SK-N-SH (cell line): Measurements from ENCODE around the gene OR2T6.

ENCODE experiments used
- CTCF ChIP-seq: fragments of 200-600 bp; sonication (generic); IDR thresholded peaks from 2 replicates; pipeline ENCODE4 v1.6.1; 2017; ENCODE audit warnings: antibody characterized with exemption, mild to moderate bottlenecking, moderate library complexity
- EP300 ChIP-seq, 2 experiments: IDR thresholded peaks; 2 replicates each; pipeline versions ENCODE4 v1.4.0 to v1.6.1; 2012; ENCODE audit warnings: borderline replicate concordance in 1 of 2, low read depth in 1 of 2, low read length in 1 of 2
- EZH2phosphoT487 ChIP-seq: fragments of 200-600 bp; sonication (generic); IDR thresholded peaks from 2 replicates; pipeline ENCODE4 v1.6.1; 2017; ENCODE audit warnings: low read depth, mixed run types, mild to moderate bottlenecking, antibody characterized with exemption, moderate library complexity, borderline replicate concordance
- MAX ChIP-seq: IDR thresholded peaks from 2 replicates; pipeline ENCODE4 v1.4.0; 2012; ENCODE audit warnings: low read depth
- MEF2A ChIP-seq: IDR thresholded peaks from 2 replicates; pipeline ENCODE4 v1.4.0; 2012; ENCODE audit warnings: low read depth, borderline replicate concordance
- MXI1 ChIP-seq: IDR thresholded peaks from 2 replicates; pipeline ENCODE4 v1.6.1; 2012; ENCODE audit warnings: mild to moderate bottlenecking, low read depth, low read length, improper control_type of control experiment
- POLR2AphosphoS5 ChIP-seq: IDR thresholded peaks from 2 replicates; pipeline ENCODE4 v1.6.1; 2012; ENCODE audit warnings: low read depth, low read length
- SMC3 ChIP-seq: IDR thresholded peaks from 2 replicates; pipeline ENCODE4 v1.6.1; 2012; ENCODE audit warnings: low read depth, low read length, improper control_type of control experiment
- USF1 ChIP-seq: IDR thresholded peaks from 2 replicates; pipeline ENCODE4 v1.4.0; 2012; ENCODE audit warnings: low read depth, borderline replicate concordance
- USF2 ChIP-seq: fragments of 150-350 bp; IDR thresholded peaks from 2 replicates; pipeline ENCODE4 v1.6.1; 2017; ENCODE audit warnings: antibody characterized with exemption, low read length, low read depth, borderline replicate concordance

GRCh38 chr1:248361121-248361715 lies 14.3 kb upstream of the OR2T6 start, which contains the start of gene OR2T4:
- TF ChIP-seq CTCF, result no peak
- TF ChIP-seq SMC3, result no peak
- TF ChIP-seq MXI1, result no peak
- TF ChIP-seq POLR2AphosphoS5, result no peak
- TF ChIP-seq MEF2A, result no peak
- no peak for TF ChIP-seq MAX
- no peak for TF ChIP-seq EP300 (IDR thresholded peaks at IDR 0.05; ENCODE audit: borderline replicate concordance in 1 of 2, low read depth in 1 of 2, low read length in 1 of 2)
- no peak for TF ChIP-seq USF1
- TF ChIP-seq EZH2phosphoT487, result no peak
- TF ChIP-seq USF2, result no peak
